ENCODE results near the gene SNED1. TPM values are rescaled to one million over a fixed set of nuclear protein-coding genes. Genes with fewer than 3 reads are reported as not detected.
A peak's percentile ranks its signal among the peaks of the same experiment; 100 is the strongest.

The SNED1 gene
- total RNA-seq, 1 donor from 2014 or later: 19.4 TPM

DNA sequence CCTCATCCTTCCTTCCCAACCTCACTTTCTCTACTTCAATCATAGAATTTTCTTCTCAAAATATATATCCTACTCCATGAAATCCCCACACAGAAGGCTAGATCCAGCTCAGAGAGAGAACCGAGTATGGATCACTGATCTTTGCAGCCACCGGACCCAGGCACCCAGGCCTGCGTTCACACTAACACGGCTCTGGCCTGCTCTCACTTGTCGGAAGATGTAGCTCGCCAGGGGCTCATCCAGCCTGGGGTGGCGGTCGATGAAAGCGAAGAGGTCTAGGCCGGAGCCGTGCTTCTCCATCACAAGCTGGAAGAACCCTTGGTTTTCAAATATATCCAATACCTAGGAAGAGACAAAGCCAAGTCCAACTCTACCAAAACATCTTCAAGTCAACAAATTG is 116.4 kb downstream of the SNED1 start:
- no peak for DNase-seq (ENCODE audit: extremely low spot score, unreplicated experiment)
- Mint-ChIP-seq H3K27me3 (ENCODE audit: unreplicated experiment) (no peaks in the 10 kb centered on the region), H3K36me3 (ENCODE audit: unreplicated experiment) (peaks cover 4% of the 10 kb centered on the region), H3K27ac (ENCODE audit: unreplicated experiment) (no peak overlapping the region), H3K9me3 (ENCODE audit: unreplicated experiment) (no peaks in the 10 kb centered on the region), H3K4me3 (ENCODE audit: unreplicated experiment) (no peak overlapping the region), H3K4me1 (ENCODE audit: unreplicated experiment) (no peaks in the 10 kb centered on the region)
- no peak for TF ChIP-seq CTCF (IDR thresholded peaks at IDR 0.05)

GRCh38 chr2:241115361-241115760 is 116.9 kb downstream of the SNED1 start:
- Mint-ChIP-seq H3K36me3 (ENCODE audit: unreplicated experiment) (peaks cover 5% of the 10 kb centered on the region), H3K27ac (ENCODE audit: unreplicated experiment) (no peak overlapping the region), H3K4me1 (ENCODE audit: unreplicated experiment) (no peaks in the 10 kb centered on the region), H3K9me3 (ENCODE audit: unreplicated experiment) (no peaks in the 10 kb centered on the region), H3K27me3 (ENCODE audit: unreplicated experiment) (no peaks in the 10 kb centered on the region), H3K4me3 (ENCODE audit: unreplicated experiment) (no peak overlapping the region)
- no peak for DNase-seq (ENCODE audit: extremely low spot score, unreplicated experiment)
- no peak for TF ChIP-seq CTCF (IDR thresholded peaks at IDR 0.05)

GRCh38 chr2:241116606-241117560 is 118.5 kb downstream of the SNED1 start:
- TF ChIP-seq CTCF (IDR thresholded peaks at IDR 0.05): no peak
- DNase-seq (ENCODE audit: extremely low spot score, unreplicated experiment): no peak
- Mint-ChIP-seq H3K4me3 (ENCODE audit: unreplicated experiment) (no peak overlapping the region), H3K9me3 (ENCODE audit: unreplicated experiment) (peaks cover 8% of the 10 kb centered on the region), H3K36me3 (ENCODE audit: unreplicated experiment) (peaks cover 18% of the 10 kb centered on the region), H3K4me1 (ENCODE audit: unreplicated experiment) (no peaks in the 10 kb centered on the region), H3K27ac (ENCODE audit: unreplicated experiment) (no peak overlapping the region), H3K27me3 (ENCODE audit: unreplicated experiment) (no peaks in the 10 kb centered on the region)

GRCh38 chr2:241118737-241119505 is 120.5 kb downstream of the SNED1 start:
- peaks cover 18% of the 10 kb centered on the region for H3K36me3 Mint-ChIP-seq (ENCODE audit: unreplicated experiment)
- no peak overlapping the region for H3K27ac Mint-ChIP-seq (ENCODE audit: unreplicated experiment)
- no peak overlapping the region for H3K4me3 Mint-ChIP-seq (ENCODE audit: unreplicated experiment)
- DNase-seq (ENCODE audit: extremely low spot score, unreplicated experiment): peak; percentile 84
- TF ChIP-seq CTCF (IDR thresholded peaks at IDR 0.05): no peak
- no peaks in the 10 kb centered on the region for H3K27me3 Mint-ChIP-seq (ENCODE audit: unreplicated experiment)
- peaks cover 8% of the 10 kb centered on the region for H3K9me3 Mint-ChIP-seq (ENCODE audit: unreplicated experiment)
- H3K4me1 Mint-ChIP-seq (ENCODE audit: unreplicated experiment): no peaks in the 10 kb centered on the region

- Mint-ChIP-seq H3K27ac (ENCODE audit: unreplicated experiment) (no peak overlapping the region), H3K36me3 (ENCODE audit: unreplicated experiment) (peaks cover 14% of the 10 kb centered on the region), H3K4me1 (ENCODE audit: unreplicated experiment) (no peaks in the 10 kb centered on the region), H3K9me3 (ENCODE audit: unreplicated experiment) (peaks cover 8% of the 10 kb centered on the region), H3K27me3 (ENCODE audit: unreplicated experiment) (no peaks in the 10 kb centered on the region), H3K4me3 (ENCODE audit: unreplicated experiment) (no peak overlapping the region)
- no peak for TF ChIP-seq CTCF (IDR thresholded peaks at IDR 0.05)
- no peak for DNase-seq (ENCODE audit: extremely low spot score, unreplicated experiment)
These were observed 122.0 kb downstream of the SNED1 start for GRCh38 chr2:241120440-241120839.

All from osteocyte (in vitro differentiated cells).